ENCODE results near the gene COG1. TPM values are rescaled to one million over a fixed set of nuclear protein-coding genes. Genes with fewer than 3 reads are reported as not detected.

COG1 gene
- polyA plus RNA-seq, 1 donor (not counting 4 experiments of a cell fraction or from before 2014, with no cell fraction given): 16.4 TPM

GRCh38 chr17:73151916-73152632 is 40.8 kb upstream of the COG1 start:
- dilution Hi-C loops (cut with MboI; ENCODE audit: extremely low pct_ligation_motif_present, low sequenced_read_pairs): no loop called here
- TF ChIP-seq EZH2 (IDR thresholded peaks at IDR 0.05; ENCODE audit: low read length): no peak
- TF ChIP-seq CTCF (optimal IDR thresholded peaks at IDR 0.05 in 1 of 3, IDR thresholded peaks at IDR 0.05 in 1 of 3, conservative IDR thresholded peaks at IDR 0.05 in 1 of 3; ENCODE audit: extremely low read depth in 1 of 3, insufficient read depth in 2 of 3, low read length in 3 of 3): no peak
- Histone ChIP-seq H2AFZ (ENCODE audit: control insufficient read depth, low read length) (no peak overlapping the region), H4K20me1 (ENCODE audit: control insufficient read depth, extremely low read depth, insufficient read depth, low read length) (no peaks in the 10 kb centered on the region), H3K4me3 (ENCODE audit: control insufficient read depth in 2 of 3, extremely low read depth in 1 of 3, insufficient read depth in 2 of 3, low read depth in 1 of 3, low read length in 3 of 3) (no peak overlapping the region), H3K9me3 (ENCODE audit: control insufficient read depth, low read depth, low read length) (no peaks in the 10 kb centered on the region), H3K4me1 (ENCODE audit: control insufficient read depth, extremely low read depth, insufficient read depth, low read length) (no peaks in the 10 kb centered on the region), H3K27ac (ENCODE audit: control insufficient read depth, insufficient read depth, low read length) (no peak overlapping the region), H3K9ac (ENCODE audit: control insufficient read depth, extremely low read depth, insufficient read depth, low read length) (no peak overlapping the region), H3K79me2 (ENCODE audit: control insufficient read depth, insufficient read depth, low read length) (no peaks in the 10 kb centered on the region), H3K9me1 (ENCODE audit: control insufficient read depth, extremely low read depth, insufficient read depth, low read length) (no peaks in the 10 kb centered on the region), H3K27me3 (ENCODE audit: control insufficient read depth, extremely low read depth, insufficient read depth, low read length) (no peaks in the 10 kb centered on the region), H3K36me3 (ENCODE audit: control insufficient read depth in 2 of 2, extremely low read depth in 1 of 2, insufficient read depth in 2 of 2, low read length in 2 of 2) (no peaks in the 10 kb centered on the region), H3K4me2 (ENCODE audit: control insufficient read depth, extremely low read depth, insufficient read depth, low read depth, low read length) (no peak overlapping the region)
- no peak for FAIRE-seq
- no peak for DNase-seq (ENCODE audit: low read depth, low spot score)

GRCh38 chr17:73155410-73156165 is 37.3 kb upstream of the COG1 start:
- Histone ChIP-seq H3K9me3 (ENCODE audit: control insufficient read depth, low read depth, low read length) (no peaks in the 10 kb centered on the region), H3K4me3 (ENCODE audit: control insufficient read depth in 2 of 3, extremely low read depth in 1 of 3, insufficient read depth in 2 of 3, low read depth in 1 of 3, low read length in 3 of 3) (no peak overlapping the region), H3K4me2 (ENCODE audit: control insufficient read depth, extremely low read depth, insufficient read depth, low read depth, low read length) (no peak overlapping the region), H3K9me1 (ENCODE audit: control insufficient read depth, extremely low read depth, insufficient read depth, low read length) (no peaks in the 10 kb centered on the region), H3K9ac (ENCODE audit: control insufficient read depth, extremely low read depth, insufficient read depth, low read length) (no peak overlapping the region), H3K27me3 (ENCODE audit: control insufficient read depth, extremely low read depth, insufficient read depth, low read length) (peaks cover 5% of the 10 kb centered on the region), H4K20me1 (ENCODE audit: control insufficient read depth, extremely low read depth, insufficient read depth, low read length) (no peaks in the 10 kb centered on the region), H3K4me1 (ENCODE audit: control insufficient read depth, extremely low read depth, insufficient read depth, low read length) (no peaks in the 10 kb centered on the region), H2AFZ (ENCODE audit: control insufficient read depth, low read length) (peak overlapping the region; percentile 1), H3K36me3 (ENCODE audit: control insufficient read depth in 2 of 2, extremely low read depth in 1 of 2, insufficient read depth in 2 of 2, low read length in 2 of 2) (no peaks in the 10 kb centered on the region), H3K27ac (ENCODE audit: control insufficient read depth, insufficient read depth, low read length) (no peak overlapping the region), H3K79me2 (ENCODE audit: control insufficient read depth, insufficient read depth, low read length) (no peaks in the 10 kb centered on the region)
- TF ChIP-seq EZH2 (IDR thresholded peaks at IDR 0.05; ENCODE audit: low read length): no peak
- no peak for TF ChIP-seq CTCF (optimal IDR thresholded peaks at IDR 0.05 in 1 of 3, IDR thresholded peaks at IDR 0.05 in 1 of 3, conservative IDR thresholded peaks at IDR 0.05 in 1 of 3; ENCODE audit: extremely low read depth in 1 of 3, insufficient read depth in 2 of 3, low read length in 3 of 3)
- dilution Hi-C loops (cut with MboI; ENCODE audit: extremely low pct_ligation_motif_present, low sequenced_read_pairs): no loop called here
- DNase-seq (ENCODE audit: low read depth, low spot score) (no peak), FAIRE-seq (no peak)
